Activated CD4-positive, alpha-beta T cell treated with anti-CD3 and anti-CD28 coated beads, Interleukin-2, amount 10 ng/mL, durations not matched to agents 7 days and 5 days (primary cell): ENCODE results near the gene ENKD1. TPM values are rescaled to one million over a fixed set of nuclear protein-coding genes. Genes with fewer than 3 reads are reported as not detected.
"Not testable (repeated sequence)": the region's sequence is repeated elsewhere in the genome, so short reads cannot be mapped to it uniquely, and the experiment has no call there.

ENCODE experiments used
- CTCF ChIA-PET: fragments of 350-600 bp; sonication (Branson Sonifier 250); formaldehyde crosslinking; loops from one replicate; lab custom pipeline; 2021; ENCODE audit warnings: antibody characterized with exemption; lab: Charles Lee
- POLR2A ChIA-PET: fragments of 350-600 bp; sonication (Branson Sonifier 250); formaldehyde crosslinking; loops from one replicate; lab custom pipeline; 2021; ENCODE audit warnings: antibody characterized with exemption; lab: Charles Lee
- DNase-seq: peaks from one replicate; pipeline ENCODE4 v3.0.0-alpha.2; 2020
- H3K27ac Mint-ChIP-seq: one replicate; pipeline ENCODE4 v1.8.0; 2021; ENCODE audit warnings: mild to moderate bottlenecking, moderate library complexity, mixed read lengths
- H3K27me3 Mint-ChIP-seq: one replicate; pipeline ENCODE4 v1.8.0; 2021; ENCODE audit warnings: mixed read lengths
- H3K36me3 Mint-ChIP-seq: one replicate; pipeline ENCODE4 v1.8.0; 2021; ENCODE audit warnings: low read depth, mixed read lengths
- H3K4me1 Mint-ChIP-seq: one replicate; pipeline ENCODE4 v1.8.0; 2021; ENCODE audit warnings: mixed read lengths
- H3K4me3 Mint-ChIP-seq: one replicate; pipeline ENCODE4 v1.8.0; 2021; ENCODE audit warnings: mild to moderate bottlenecking, moderate library complexity, mixed read lengths
- H3K9me3 Mint-ChIP-seq: one replicate; pipeline ENCODE4 v1.8.0; 2021; ENCODE audit warnings: mixed read lengths
- total RNA-seq, 2 experiments: library from RNA; stranded (reverse); gene quantifications; one replicate each; pipeline ENCODE4 v1.2.3, GENCODE V29; 2021

The ENKD1 gene
- total RNA-seq, 2 experiments from 2014 or later, result 8.0 to 8.2 TPM

DNA sequence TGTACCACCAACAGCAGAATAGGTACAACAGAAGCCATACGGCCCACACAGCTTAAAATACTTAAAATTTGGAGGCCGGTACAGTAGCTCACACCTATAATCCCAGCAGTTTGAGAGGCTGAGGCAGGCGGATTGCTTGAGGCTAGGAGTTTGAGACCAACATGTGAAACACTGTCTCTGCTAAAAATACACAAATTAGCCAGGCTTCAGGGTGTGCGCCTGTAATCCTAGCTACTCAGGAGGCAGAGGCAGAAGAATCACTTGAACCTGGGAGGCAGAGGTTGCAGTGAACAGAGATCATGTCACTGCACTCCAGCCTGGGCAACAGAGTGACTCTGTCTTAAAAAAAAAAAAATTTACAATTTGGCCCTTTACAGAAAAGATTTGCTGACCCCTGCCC lies 35.6 kb upstream of the ENKD1 start:
- H3K27ac Mint-ChIP-seq, result no peak overlapping the region
- POLR2A ChIA-PET, result no interaction called here
- no peak overlapping the region for H3K4me3 Mint-ChIP-seq
- H3K27me3 Mint-ChIP-seq, result no peaks in the 10 kb centered on the region
- H3K4me1 Mint-ChIP-seq, result peaks cover 27% of the 10 kb centered on the region
- CTCF ChIA-PET, result interaction anchor here (1.3 kb wide), 1 partner anchor 35 kb away, joined by 4 read pairs; no protein-coding TSS in a partner anchor
- peaks cover 10% of the 10 kb centered on the region for H3K36me3 Mint-ChIP-seq
- H3K9me3 Mint-ChIP-seq, result peaks cover 9% of the 10 kb centered on the region
- DNase-seq, result no peak

DNA sequence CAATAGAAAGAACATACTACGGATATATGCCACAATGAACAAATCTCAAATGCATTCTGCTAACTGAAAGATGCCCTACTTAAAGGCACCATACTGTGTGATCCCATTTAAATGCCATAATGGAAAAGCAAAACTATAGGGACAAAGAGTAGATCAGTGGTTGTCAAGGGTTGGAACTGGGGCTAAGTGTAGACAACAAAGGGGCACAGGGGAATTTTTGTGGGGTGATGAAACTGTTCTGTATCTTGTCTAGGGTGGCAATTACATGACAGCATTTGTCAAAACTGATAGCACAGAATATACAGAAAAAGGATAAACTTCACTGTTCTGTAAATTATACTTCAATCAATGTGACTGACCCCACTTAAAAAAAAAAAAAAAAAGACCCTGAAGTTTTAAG lies 34.9 kb upstream of the ENKD1 start:
- Mint-ChIP-seq H3K9me3 (peaks cover 9% of the 10 kb centered on the region), H3K27me3 (no peaks in the 10 kb centered on the region), H3K36me3 (peaks cover 10% of the 10 kb centered on the region), H3K27ac (no peak overlapping the region), H3K4me3 (no peak overlapping the region), H3K4me1 (peaks cover 27% of the 10 kb centered on the region)
- ChIA-PET POLR2A (no interaction called here), CTCF (no interaction called here)
- DNase-seq, result no peak

DNA sequence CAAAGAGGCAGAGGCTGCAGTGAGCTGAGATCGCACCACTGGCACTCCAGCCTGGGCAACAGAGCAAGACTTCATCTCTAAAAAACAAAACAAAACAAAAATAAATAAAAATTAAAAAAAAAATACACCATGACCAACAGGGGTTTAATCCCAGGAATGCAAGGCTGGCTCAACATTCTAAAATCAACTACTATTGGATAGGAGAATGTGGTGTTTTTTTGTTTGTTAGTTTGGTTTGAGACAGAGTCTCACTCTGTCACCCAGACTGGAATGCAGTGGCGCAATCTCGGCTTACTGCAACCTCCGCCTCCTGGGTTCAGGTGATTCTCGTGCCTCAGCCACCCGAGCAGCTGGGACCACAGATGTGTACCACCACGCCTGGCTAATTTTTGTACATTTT lies 32.7 kb upstream of the ENKD1 start:
- Mint-ChIP-seq H3K36me3 (peaks cover 10% of the 10 kb centered on the region), H3K4me3 (no peak overlapping the region), H3K27ac (no peak overlapping the region), H3K9me3 (peaks cover 9% of the 10 kb centered on the region), H3K27me3 (no peaks in the 10 kb centered on the region), H3K4me1 (peaks cover 19% of the 10 kb centered on the region)
- DNase-seq, result no peak
- ChIA-PET POLR2A (no interaction called here), CTCF (no interaction called here)

DNA sequence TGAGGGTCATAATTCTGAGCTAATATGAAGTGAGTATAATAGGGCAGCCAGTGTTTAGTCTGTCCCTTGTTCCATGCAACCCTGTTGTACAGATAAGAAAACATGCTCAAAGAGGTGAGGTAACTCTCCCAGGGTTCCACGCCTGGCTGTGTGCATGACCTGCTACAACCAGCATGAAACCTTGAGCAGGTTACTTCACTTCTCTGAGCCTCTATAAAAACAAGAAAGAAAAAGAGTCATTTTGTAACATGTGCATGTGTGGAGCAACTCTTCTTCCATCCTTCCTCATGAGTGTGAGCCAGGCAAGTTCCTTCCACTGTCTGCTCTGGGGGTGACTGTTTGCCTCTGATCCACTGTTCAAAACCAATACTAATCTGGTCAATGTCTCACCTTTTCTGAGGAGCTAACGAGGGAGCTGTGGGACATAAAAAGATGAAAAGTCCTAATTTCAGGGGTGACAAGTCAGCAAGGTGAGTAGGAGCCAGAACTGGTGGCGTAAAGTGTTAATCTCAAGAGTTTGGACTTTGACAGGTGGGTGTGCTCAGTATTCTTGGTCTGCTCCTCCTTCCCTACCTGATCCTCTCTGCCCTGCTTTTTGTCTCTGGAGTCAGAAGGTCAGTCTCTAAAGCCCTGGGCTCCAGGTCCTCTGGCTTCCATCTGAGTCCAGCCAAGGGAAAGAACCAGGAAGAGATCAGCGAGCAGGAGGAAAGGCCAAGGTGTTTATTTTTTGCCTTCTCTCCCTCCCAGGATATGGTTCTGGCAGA lies 31.1 kb upstream of the ENKD1 start:
- ChIA-PET CTCF (interaction anchor here (0.6 to 1.6 kb wide), 4 partner anchors 21 to 235 kb away, joined by 3 to 5 read pairs (median 4); no protein-coding TSS in a partner anchor), POLR2A (interaction anchor here (0.5 kb wide), 1 partner anchor 83 kb away, joined by 4 read pairs; no protein-coding TSS in a partner anchor)
- Mint-ChIP-seq H3K36me3 (peaks cover 5% of the 10 kb centered on the region), H3K27ac (no peak overlapping the region), H3K4me1 (peaks cover 4% of the 10 kb centered on the region), H3K27me3 (no peaks in the 10 kb centered on the region), H3K4me3 (no peak overlapping the region), H3K9me3 (peaks cover 2% of the 10 kb centered on the region)
- no peak for DNase-seq

DNA sequence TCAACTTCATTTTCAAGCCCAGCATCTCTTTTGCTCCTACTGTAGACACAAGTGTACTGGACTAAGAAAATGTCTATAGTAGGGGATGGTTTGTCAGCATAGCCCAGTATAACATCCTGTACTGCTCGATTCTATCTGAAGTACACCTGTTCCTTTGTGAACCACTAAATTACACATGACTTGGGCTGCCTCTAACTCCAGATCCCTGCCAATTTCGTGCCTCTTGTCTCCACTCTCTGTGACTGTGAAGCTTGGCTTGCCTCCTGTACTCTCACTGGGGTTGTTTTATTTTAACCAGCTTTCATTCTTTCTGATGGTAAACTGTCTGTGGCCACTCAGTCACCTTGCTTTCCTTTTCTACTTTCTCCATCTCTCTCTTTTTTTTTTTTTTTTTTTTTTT lies 28.1 kb upstream of the ENKD1 start:
- Mint-ChIP-seq H3K9me3 (peaks cover 2% of the 10 kb centered on the region), H3K4me3 (no peak overlapping the region), H3K4me1 (peaks cover 8% of the 10 kb centered on the region), H3K27me3 (no peaks in the 10 kb centered on the region), H3K27ac (no peak overlapping the region), H3K36me3 (peaks cover 4% of the 10 kb centered on the region)
- no peak for DNase-seq
- ChIA-PET CTCF (interaction anchor here (0.6 kb wide), 1 partner anchor 11 kb away, joined by 3 read pairs; no protein-coding TSS in a partner anchor), POLR2A (no interaction called here)

DNA sequence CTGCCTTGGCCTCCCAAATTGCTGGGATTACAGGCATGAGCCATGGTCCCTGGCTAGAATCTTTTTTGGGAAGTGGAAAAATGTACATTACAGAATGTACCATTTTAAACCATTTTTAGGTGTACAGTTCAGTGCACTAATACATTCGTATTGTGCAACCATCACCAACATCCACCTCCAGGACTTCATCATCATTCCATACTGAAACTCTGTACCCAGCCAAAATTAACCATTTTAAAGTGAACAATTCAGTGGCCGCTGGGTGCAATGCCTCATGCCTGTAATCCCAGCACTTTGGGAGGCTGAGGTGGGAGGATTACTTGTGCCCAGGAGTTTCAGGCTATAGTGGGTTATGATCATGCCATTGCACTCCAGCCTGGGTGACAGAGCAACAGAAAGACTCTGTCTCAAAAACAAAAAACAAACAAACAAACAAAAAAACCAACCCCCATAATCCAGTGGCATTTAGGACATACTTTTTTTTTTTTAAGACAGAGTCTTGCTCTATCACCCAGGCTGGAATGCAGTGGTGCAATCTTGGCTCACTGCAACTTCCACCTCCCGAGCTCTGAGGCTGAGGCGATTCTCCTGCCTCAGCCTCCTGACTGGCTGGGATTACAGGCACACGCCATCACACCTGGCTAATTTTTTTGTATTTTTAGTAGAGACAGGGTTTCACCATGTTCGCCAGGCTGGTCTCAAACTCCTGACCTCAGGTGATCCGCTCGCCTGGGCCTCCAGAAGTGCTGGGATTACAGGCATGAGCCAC lies 27.2 kb upstream of the ENKD1 start:
- H3K4me1 Mint-ChIP-seq, H3K27me3 Mint-ChIP-seq, H3K4me3 Mint-ChIP-seq, H3K9me3 Mint-ChIP-seq, DNase-seq, POLR2A ChIA-PET, H3K36me3 Mint-ChIP-seq, H3K27ac Mint-ChIP-seq: not testable (repeated sequence)
- CTCF ChIA-PET, result interaction anchor here (1.6 kb wide), 1 partner anchor 173 kb away, joined by 8 read pairs; no protein-coding TSS in a partner anchor

DNA sequence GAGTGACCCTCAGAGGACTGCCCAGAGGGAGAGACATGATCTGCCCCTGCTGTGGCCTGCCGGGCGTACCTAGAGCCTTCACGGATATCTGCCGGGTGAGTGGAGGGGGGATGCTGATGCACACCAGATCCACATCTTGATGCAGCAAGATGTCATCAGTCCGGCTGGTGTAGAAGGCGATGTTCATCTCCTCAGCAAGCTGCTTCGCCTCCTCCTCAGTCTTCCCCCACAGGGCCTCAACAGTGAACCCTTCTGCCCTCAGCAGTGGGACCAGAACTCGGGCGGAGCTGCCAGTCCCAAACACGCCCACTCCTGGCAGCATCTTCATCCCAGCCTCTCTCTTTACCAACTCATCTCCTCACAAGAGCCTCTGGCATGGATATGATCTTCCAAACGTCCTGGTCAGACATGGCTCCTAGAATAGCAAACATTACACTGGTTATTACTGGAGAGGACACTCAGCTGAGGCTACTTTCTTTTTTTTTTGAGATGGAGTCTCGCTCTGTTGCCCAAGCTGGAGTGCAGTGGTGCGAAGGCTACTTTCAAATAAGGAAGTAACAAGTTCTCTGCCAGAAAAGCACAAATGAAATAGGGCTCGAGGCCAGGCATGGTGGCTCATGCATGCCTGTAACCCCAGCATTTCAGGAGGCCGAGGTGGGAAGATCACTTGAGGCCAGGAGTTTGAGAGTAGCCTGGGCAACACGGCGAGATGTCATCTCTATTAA lies 19.0 kb upstream of the ENKD1 start:
- ChIA-PET POLR2A (interaction anchor here (0.6 kb wide), 1 partner anchor 71 kb away, joined by 4 read pairs; no protein-coding TSS in a partner anchor), CTCF (interaction anchor here (1.4 kb wide), 1 partner anchor 164 kb away, joined by 4 read pairs; no protein-coding TSS in a partner anchor)
- Mint-ChIP-seq H3K36me3 (peaks cover 11% of the 10 kb centered on the region), H3K9me3 (no peaks in the 10 kb centered on the region), H3K27ac (peak overlapping the region; percentile 87), H3K27me3 (no peaks in the 10 kb centered on the region), H3K4me1 (peaks cover 14% of the 10 kb centered on the region), H3K4me3 (no peak overlapping the region)
- DNase-seq, result no peak

DNA sequence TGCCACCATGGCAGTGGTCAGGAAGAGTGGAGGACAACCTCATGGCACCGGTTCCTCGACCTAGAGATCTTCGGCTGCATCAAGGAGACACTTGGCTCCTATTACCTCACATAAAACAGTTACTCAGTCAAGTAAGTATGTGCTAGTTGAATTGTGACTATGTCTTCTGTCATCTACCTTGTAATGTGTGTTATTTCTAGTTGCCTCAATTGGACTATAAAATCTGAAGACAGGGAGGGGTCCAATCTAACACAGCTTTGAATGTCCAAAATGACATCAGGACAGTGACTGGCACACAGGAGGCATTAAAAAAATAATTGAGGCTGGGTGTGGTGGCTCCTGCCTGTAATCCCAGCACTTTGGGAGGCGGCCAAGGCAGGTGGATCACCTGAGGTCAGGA lies 17.2 kb upstream of the ENKD1 start:
- peaks cover 14% of the 10 kb centered on the region for H3K4me1 Mint-ChIP-seq
- CTCF ChIA-PET, result no interaction called here
- DNase-seq, result no peak
- no peaks in the 10 kb centered on the region for H3K27me3 Mint-ChIP-seq
- peaks cover 8% of the 10 kb centered on the region for H3K36me3 Mint-ChIP-seq
- no peak overlapping the region for H3K27ac Mint-ChIP-seq
- H3K4me3 Mint-ChIP-seq, result no peak overlapping the region
- POLR2A ChIA-PET, result interaction anchor here (0.5 to 0.7 kb wide), 2 partner anchors 22 to 447 kb away, joined by 3 to 4 read pairs; no protein-coding TSS in a partner anchor
- no peaks in the 10 kb centered on the region for H3K9me3 Mint-ChIP-seq

DNA sequence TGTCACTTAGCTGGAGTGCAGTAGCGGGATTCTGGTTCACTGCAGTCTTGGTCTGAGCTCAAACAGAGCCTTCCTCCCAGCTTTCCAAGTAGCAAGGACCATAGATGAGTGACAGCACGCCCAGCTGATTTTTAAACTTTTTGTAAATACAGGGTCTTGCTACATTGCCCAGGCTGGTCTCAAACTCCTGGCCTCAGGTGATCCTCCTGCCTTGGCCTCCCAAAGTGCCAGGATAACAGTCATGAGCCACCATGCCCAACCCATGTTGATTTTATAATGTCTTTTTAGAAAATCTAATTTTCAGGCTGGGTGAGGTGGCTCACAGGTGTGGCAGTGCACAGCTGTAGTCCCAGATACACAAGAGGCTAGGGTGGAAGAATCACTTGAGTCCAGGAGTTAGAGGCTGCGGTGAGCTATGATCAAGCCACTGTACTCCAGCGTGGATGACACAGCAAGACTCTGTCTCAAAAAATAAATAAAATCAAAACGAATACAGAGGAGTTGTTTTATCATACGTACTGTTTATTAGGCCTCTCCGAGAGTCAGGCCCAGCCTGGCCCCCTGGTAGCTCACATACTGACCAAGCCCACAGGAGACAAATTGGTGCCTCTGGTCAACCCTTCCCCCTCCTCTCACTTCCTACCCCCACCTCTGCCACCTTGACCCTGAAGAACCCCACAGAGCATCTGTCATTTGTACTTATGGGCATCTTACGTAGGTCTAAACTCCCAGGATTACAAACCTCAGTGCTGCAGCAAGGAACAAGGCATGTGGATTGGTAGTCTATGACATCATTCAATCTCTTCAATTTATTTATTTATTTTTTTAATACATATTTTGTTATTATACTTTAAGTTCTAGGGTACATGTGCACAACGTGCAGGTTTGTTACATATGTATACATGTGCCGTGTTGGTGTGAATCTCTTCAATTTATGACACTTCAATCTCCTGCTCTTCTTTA lies 13.7 kb upstream of the ENKD1 start:
- Mint-ChIP-seq H3K4me1 (peaks cover 9% of the 10 kb centered on the region), H3K27ac (no peak overlapping the region), H3K27me3 (no peaks in the 10 kb centered on the region), H3K9me3 (no peaks in the 10 kb centered on the region), H3K36me3 (peaks cover 8% of the 10 kb centered on the region), H3K4me3 (no peak overlapping the region)
- ChIA-PET POLR2A (no interaction called here), CTCF (interaction anchor here (0.6 to 1.7 kb wide), 3 partner anchors 136 to 159 kb away, joined by 3 to 6 read pairs (median 5); no protein-coding TSS in a partner anchor)
- no peak for DNase-seq

DNA sequence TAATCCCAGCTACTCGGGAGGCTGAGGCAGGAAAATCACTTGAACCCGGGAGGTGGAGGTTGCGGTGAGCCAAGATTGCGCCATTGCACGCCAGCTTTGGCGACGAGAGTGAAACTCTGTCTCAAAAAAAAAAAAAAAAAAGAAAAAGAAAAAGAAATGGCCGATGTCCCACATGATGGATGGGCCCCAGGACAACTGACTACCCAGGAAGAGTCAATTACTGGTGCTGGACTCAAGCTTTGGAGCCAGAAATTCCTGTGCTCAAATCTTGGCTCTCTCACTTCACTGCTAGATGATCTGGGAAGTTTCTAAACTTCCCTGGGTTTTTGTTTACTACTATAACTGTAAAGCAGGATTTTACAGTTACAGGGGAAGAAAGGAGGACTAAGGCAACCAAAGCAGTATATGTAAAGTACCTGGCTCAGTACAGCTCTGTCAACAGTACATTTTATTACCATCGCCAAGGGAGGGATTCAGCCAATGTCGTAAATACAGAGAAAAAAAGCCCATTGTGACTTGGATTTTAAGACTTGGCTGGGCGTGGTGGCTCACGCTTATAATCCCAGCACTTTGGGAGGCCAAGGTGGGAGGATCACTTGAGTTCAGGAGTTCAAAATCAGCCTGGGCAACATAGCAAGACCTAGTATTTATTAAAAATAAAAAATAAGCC lies 11.9 kb upstream of the ENKD1 start:
- H3K4me1 Mint-ChIP-seq, result peaks cover 2% of the 10 kb centered on the region
- H3K4me3 Mint-ChIP-seq, result no peak overlapping the region
- DNase-seq, result no peak
- peaks cover 5% of the 10 kb centered on the region for H3K36me3 Mint-ChIP-seq
- no peaks in the 10 kb centered on the region for H3K27me3 Mint-ChIP-seq
- ChIA-PET POLR2A (no interaction called here), CTCF (interaction anchor here (0.6 kb wide), 1 partner anchor 40 kb away, joined by 5 read pairs; no protein-coding TSS in a partner anchor)
- H3K27ac Mint-ChIP-seq, result no peak overlapping the region
- H3K9me3 Mint-ChIP-seq, result no peaks in the 10 kb centered on the region

DNA sequence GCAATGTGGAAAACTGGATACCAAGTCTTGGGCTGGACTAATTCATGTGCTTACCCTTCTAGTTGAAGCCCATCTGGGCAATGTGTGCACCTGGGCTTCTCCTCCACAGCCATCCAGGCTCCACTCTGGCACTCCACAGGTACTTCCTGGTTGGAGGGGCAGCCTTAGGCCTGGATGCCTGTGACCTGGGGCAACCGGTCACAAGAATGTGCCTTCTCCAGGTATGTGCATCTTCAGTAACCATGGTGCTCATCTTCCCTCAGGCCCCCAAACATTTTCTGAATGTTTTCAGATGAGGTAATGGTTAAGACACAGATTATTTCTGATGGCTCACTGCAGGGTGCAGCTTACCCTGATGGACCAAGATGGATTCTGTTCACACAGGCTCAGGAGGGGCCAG lies 11.2 kb upstream of the ENKD1 start:
- H3K36me3 Mint-ChIP-seq, result peaks cover 5% of the 10 kb centered on the region
- CTCF ChIA-PET, result interaction anchor here (0.9 to 1.9 kb wide), 4 partner anchors 10 to 139 kb away, joined by 3 to 7 read pairs (median 4); no protein-coding TSS in a partner anchor
- H3K27me3 Mint-ChIP-seq, result no peaks in the 10 kb centered on the region
- no peak overlapping the region for H3K4me3 Mint-ChIP-seq
- POLR2A ChIA-PET, result no interaction called here
- H3K4me1 Mint-ChIP-seq, result peaks cover 2% of the 10 kb centered on the region
- H3K27ac Mint-ChIP-seq, result peak overlapping the region; percentile 41
- DNase-seq, result no peak
- H3K9me3 Mint-ChIP-seq, result no peaks in the 10 kb centered on the region
